HCT116 (cell line): ENCODE measurements around the gene ATXN1. TPM values are rescaled to one million over a fixed set of nuclear protein-coding genes. Genes with fewer than 3 reads are reported as not detected.

ENCODE experiments used
- ATAC-seq: fragments of 200-7000 bp; cut with Tn5 transposase; 2 replicates; pipeline ENCODE4 v1.9.1; 2020; ENCODE audit warnings: mild to moderate bottlenecking, moderate library complexity
- BruUV-seq: library from RNA; stranded (reverse); fragments of 400-500 nt; replicated peaks from 2 replicates; lab custom pipeline; 2021; lab: Mats Ljungman, UMichigan
- CTCF ChIA-PET: fragments of 300-600 bp; sonication (Branson Sonifier 250); formaldehyde crosslinking; loops from one replicate; lab custom pipeline; 2021; ENCODE audit warnings: antibody characterized with exemption; lab: Charles Lee
- POLR2A ChIA-PET: fragments of 300-600, 350-600 bp; sonication (Branson Sonifier 250); formaldehyde crosslinking; loops from one replicate; lab custom pipeline; 2021; ENCODE audit warnings: antibody characterized with exemption; lab: Charles Lee
- RAD21 ChIA-PET, 2 experiments: fragments of 300-600 bp; sonication (Branson Sonifier 250); formaldehyde crosslinking; loops; one replicate each; lab custom pipeline; 2023; ENCODE audit warnings: low total read pairs in 2 of 2; ENCODE audit not compliant: uncharacterized antibody in 2 of 2, unreplicated experiment in 2 of 2, low non-redundant PET in 1 of 2; lab: Charles Lee
- DNase-seq: peaks from one replicate; pipeline ENCODE4 v3.0.0-alpha.2; 2010; ENCODE audit warnings: low read depth, low spot score
- H2AFZ ChIP-seq: fragments of 200-600 bp; shearing (Covaris generic), sonication (generic); 2 replicates; pipeline ENCODE4 v1.6.1; 2017; ENCODE audit warnings: low read depth, mixed run types, mixed read lengths, antibody characterized with exemption, low read length; ENCODE audit not compliant: poor library complexity, severe bottlenecking
- H3K27ac ChIP-seq: 2 replicates; pipeline ENCODE4 v1.5.1; 2012; ENCODE audit warnings: low read depth, low read length
- H3K27me3 ChIP-seq: fragments of 200-600 bp; sonication (generic); 2 replicates; pipeline ENCODE4 v1.6.1; 2016; ENCODE audit warnings: mixed run types, low read length, mixed read lengths; ENCODE audit not compliant: insufficient read depth
- H3K36me3 ChIP-seq, 2 experiments: fragments of 200-500 bp in 1 of 2; fragments of 200-600 bp in 1 of 2; sonication (Bioruptor generic) in 1 of 2; sonication (generic) in 1 of 2; 2 replicates each; pipeline versions ENCODE4 v1.5.1 to v1.6.1; 2014 to 2016; ENCODE audit warnings: low read length in 2 of 2, inconsistent platforms in 1 of 2, mixed read lengths in 1 of 2, mixed run types in 1 of 2; ENCODE audit not compliant: insufficient read depth in 2 of 2, control insufficient read depth in 1 of 2
- H3K4me1 ChIP-seq, 2 experiments: fragments of 200-600 bp in 1 of 2; sonication (generic) in 1 of 2; 2 replicates each; pipeline versions ENCODE4 v1.5.1 to v1.6.1; 2012 to 2017; ENCODE audit warnings: low read length in 2 of 2, inconsistent platforms in 1 of 2, mild to moderate bottlenecking in 1 of 2, mixed read lengths in 1 of 2, mixed run types in 1 of 2, moderate library complexity in 1 of 2; ENCODE audit not compliant: insufficient read depth in 2 of 2, control insufficient read depth in 1 of 2
- H3K4me2 ChIP-seq: fragments of 200-600 bp; sonication (generic); 2 replicates; pipeline ENCODE4 v1.6.1; 2017; ENCODE audit warnings: mixed run types, low read length, mixed read lengths
- H3K4me3 ChIP-seq, 2 experiments: fragments of 200-600 bp in 1 of 2; sonication (generic) in 1 of 2; replicated peaks in 1 of 2; 2 replicates each; pipeline ENCODE4 v1.5.1; 2011 to 2016; ENCODE audit warnings: low read length in 2 of 2, control low read depth in 1 of 2, low read depth in 1 of 2, mild to moderate bottlenecking in 1 of 2, mixed read lengths in 1 of 2, mixed run types in 1 of 2
- H3K79me2 ChIP-seq: fragments of 200-600 bp; sonication (generic); 2 replicates; pipeline ENCODE4 v1.6.1; 2017; ENCODE audit warnings: mild to moderate bottlenecking, mixed run types, low read length, moderate library complexity, mixed read lengths; ENCODE audit not compliant: insufficient read depth
- H3K9ac ChIP-seq: fragments of 200-600 bp; sonication (generic); 2 replicates; pipeline ENCODE4 v1.6.1; 2016; ENCODE audit warnings: low read length, mixed read lengths
- H3K9me2 ChIP-seq: fragments of 200-600 bp; sonication (generic), shearing (Covaris generic); 2 replicates; pipeline ENCODE4 v1.6.1; 2017; ENCODE audit warnings: mixed run types, mild to moderate bottlenecking, moderate library complexity; ENCODE audit not compliant: insufficient read depth
- H3K9me3 ChIP-seq, 2 experiments: fragments of 200-500 bp in 1 of 2; fragments of 200-600 bp in 1 of 2; sonication (Bioruptor generic) in 1 of 2; sonication (generic) in 1 of 2; 2 replicates each; pipeline ENCODE4 v1.6.1; 2014 to 2017; ENCODE audit warnings: low read length in 2 of 2, mixed read lengths in 2 of 2, inconsistent platforms in 1 of 2, low read depth in 1 of 2, mild to moderate bottlenecking in 1 of 2, mixed run types in 1 of 2, moderate library complexity in 1 of 2; ENCODE audit not compliant: control insufficient read depth in 1 of 2, insufficient read depth in 1 of 2
- H4K20me1 ChIP-seq: fragments of 200-600 bp; sonication (generic), shearing (Covaris generic); 2 replicates; pipeline ENCODE4 v1.6.1; 2017; ENCODE audit warnings: mixed run types, mild to moderate bottlenecking, moderate library complexity; ENCODE audit not compliant: insufficient read depth
- ATF3 ChIP-seq: IDR thresholded peaks from 2 replicates; pipeline ENCODE4 v1.6.1; 2012
- CBX3 ChIP-seq: IDR thresholded peaks from 2 replicates; pipeline ENCODE4 v1.6.1; 2012; ENCODE audit warnings: low read depth
- CEBPB ChIP-seq: IDR thresholded peaks from 2 replicates; pipeline ENCODE4 v1.6.1; 2012; ENCODE audit warnings: low read depth
- EGR1 ChIP-seq: IDR thresholded peaks from 2 replicates; pipeline ENCODE4 v1.6.1; 2012; ENCODE audit warnings: low read depth
- ELF1 ChIP-seq: IDR thresholded peaks from 2 replicates; pipeline ENCODE4 v1.6.1; 2012; ENCODE audit warnings: low read depth, borderline replicate concordance
- FOSL1 ChIP-seq: IDR thresholded peaks from 2 replicates; pipeline ENCODE4 v1.6.1; 2012; ENCODE audit warnings: low read depth
- JUND ChIP-seq: IDR thresholded peaks from 2 replicates; pipeline ENCODE4 v1.6.1; 2012
- MAX ChIP-seq: IDR thresholded peaks from 2 replicates; pipeline ENCODE4 v1.6.1; 2012
- POLR2AphosphoS5 ChIP-seq: IDR thresholded peaks from 2 replicates; pipeline ENCODE4 v1.6.1; 2011; ENCODE audit warnings: mild to moderate bottlenecking, low read depth, low read length, moderate library complexity
- RAD21 ChIP-seq: IDR thresholded peaks from 2 replicates; pipeline ENCODE4 v1.6.1; 2012; ENCODE audit warnings: low read depth, mild to moderate bottlenecking
- SIN3A ChIP-seq: IDR thresholded peaks from 2 replicates; pipeline ENCODE4 v1.6.1; 2012; ENCODE audit warnings: low read depth
- SP1 ChIP-seq: IDR thresholded peaks from 2 replicates; pipeline ENCODE4 v1.6.1; 2012; ENCODE audit warnings: low read depth
- TCF7L2 ChIP-seq: IDR thresholded peaks from 2 replicates; pipeline ENCODE4 v1.7.0; 2011; ENCODE audit warnings: borderline replicate concordance, inconsistent platforms; ENCODE audit not compliant: insufficient read depth, insufficient read length; ENCODE audit errors: extremely low read depth
- ZFX ChIP-seq: fragments of 450-650 bp; IDR thresholded peaks from 2 replicates; pipeline ENCODE4 v1.6.1; 2017
- ZNF274 ChIP-seq: fragments of 200-500 bp; sonication (Bioruptor generic); IDR thresholded peaks from 2 replicates; pipeline ENCODE4 v1.6.1; 2014; ENCODE audit warnings: mild to moderate bottlenecking, low read depth, low read length, inconsistent platforms
- intact Hi-C: fragments of 100-400 bp; cut with micrococcal nuclease; formaldehyde crosslinking; loops from 2 replicates; pipeline ENCODE4 v1.10.0; 2022
- total RNA-seq: library from RNA; stranded (reverse); gene quantifications from one replicate; pipeline ENCODE4 v1.2.1, GENCODE V29; 2021; ENCODE audit not compliant: unreplicated experiment
- TF ChIP-seq, protein P1 (sequence below): IDR thresholded peaks from 2 replicates; pipeline ENCODE4 v1.6.1; 2012; ENCODE audit warnings: low read depth

Gene ATXN1
- total RNA-seq, 1 experiment from 2014 or later, result 21.0 TPM

DNA sequence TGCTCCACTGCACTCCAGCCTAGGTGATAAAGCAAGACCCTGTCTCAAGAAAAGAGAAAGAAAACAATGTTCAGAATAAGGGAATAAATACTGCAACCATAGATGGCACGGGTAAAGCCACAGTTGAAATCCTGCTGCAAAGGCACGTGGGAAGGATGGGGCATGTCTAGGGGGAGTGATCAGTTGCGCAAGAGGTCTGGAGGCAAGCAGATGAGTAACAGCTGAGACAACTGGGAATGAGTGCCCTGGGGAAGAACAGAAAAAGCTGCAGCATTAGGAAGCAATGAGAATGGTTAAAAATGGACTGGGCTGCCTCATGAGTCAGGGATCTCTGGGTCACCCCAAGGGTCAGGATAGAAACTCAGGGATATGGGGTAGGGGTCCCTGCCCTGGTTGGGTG is 426.6 kb downstream of the ATXN1 start:
- Histone ChIP-seq H3K9me2 (no peaks in the 10 kb centered on the region), H3K4me1 (peaks cover 13 to 50% of the 10 kb centered on the region in 2 experiments; a peak in 3 of 4 replicates), H4K20me1 (no peaks in the 10 kb centered on the region), H3K9ac (no peak overlapping the region), H3K27me3 (no peaks in the 10 kb centered on the region), H3K79me2 (no peaks in the 10 kb centered on the region), H3K27ac (no peak overlapping the region), H3K4me3 (no peak overlapping the region), H3K4me2 (no peak overlapping the region), H2AFZ (no peak overlapping the region), H3K36me3 (no peaks in the 10 kb centered on the region), H3K9me3 (no peaks in the 10 kb centered on the region)
- CTCF ChIA-PET, result interaction anchor here (0.6 to 1.4 kb wide), 4 partner anchors 15 to 437 kb away, joined by 3 to 4 read pairs (median 3); no protein-coding TSS in a partner anchor
- no peak for DNase-seq
- RAD21 ChIA-PET, result no interaction called here
- POLR2A ChIA-PET, result no interaction called here
- no peak for ATAC-seq
- no TSS peak for BruUV-seq
- intact Hi-C loops, result loop anchor here (5.0 kb wide), 1 partner anchor 378 kb away; no protein-coding TSS in a partner anchor
- TF ChIP-seq ZNF274 (no peak), EGR1 (no peak), SIN3A (peak; percentile 42; the same call in 1 of the 2 replicates), CEBPB (peak; percentile 100), JUND (peak; percentile 55), SP1 (peak; percentile 61; the same call in 1 of the 2 replicates), MAX (peak; percentile 76), CBX3 (0 out of 2 replicates have a peak, but pooled peaks have one; percentile 34), TCF7L2 (no peak), FOSL1 (peak; percentile 43), ELF1 (no peak), RAD21 (peak; percentile 14; the same call in 1 of the 2 replicates), ZFX (no peak), POLR2AphosphoS5 (peak; percentile 27; the same call in 1 of the 2 replicates), ATF3 (no peak)
- TF ChIP-seq, protein P1, sequence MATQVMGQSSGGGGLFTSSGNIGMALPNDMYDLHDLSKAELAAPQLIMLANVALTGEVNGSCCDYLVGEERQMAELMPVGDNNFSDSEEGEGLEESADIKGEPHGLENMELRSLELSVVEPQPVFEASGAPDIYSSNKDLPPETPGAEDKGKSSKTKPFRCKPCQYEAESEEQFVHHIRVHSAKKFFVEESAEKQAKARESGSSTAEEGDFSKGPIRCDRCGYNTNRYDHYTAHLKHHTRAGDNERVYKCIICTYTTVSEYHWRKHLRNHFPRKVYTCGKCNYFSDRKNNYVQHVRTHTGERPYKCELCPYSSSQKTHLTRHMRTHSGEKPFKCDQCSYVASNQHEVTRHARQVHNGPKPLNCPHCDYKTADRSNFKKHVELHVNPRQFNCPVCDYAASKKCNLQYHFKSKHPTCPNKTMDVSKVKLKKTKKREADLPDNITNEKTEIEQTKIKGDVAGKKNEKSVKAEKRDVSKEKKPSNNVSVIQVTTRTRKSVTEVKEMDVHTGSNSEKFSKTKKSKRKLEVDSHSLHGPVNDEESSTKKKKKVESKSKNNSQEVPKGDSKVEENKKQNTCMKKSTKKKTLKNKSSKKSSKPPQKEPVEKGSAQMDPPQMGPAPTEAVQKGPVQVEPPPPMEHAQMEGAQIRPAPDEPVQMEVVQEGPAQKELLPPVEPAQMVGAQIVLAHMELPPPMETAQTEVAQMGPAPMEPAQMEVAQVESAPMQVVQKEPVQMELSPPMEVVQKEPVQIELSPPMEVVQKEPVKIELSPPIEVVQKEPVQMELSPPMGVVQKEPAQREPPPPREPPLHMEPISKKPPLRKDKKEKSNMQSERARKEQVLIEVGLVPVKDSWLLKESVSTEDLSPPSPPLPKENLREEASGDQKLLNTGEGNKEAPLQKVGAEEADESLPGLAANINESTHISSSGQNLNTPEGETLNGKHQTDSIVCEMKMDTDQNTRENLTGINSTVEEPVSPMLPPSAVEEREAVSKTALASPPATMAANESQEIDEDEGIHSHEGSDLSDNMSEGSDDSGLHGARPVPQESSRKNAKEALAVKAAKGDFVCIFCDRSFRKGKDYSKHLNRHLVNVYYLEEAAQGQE, result no peak
